Panc1 (cell line): ENCODE measurements around the gene FRMD5. TPM values are rescaled to one million over a fixed set of nuclear protein-coding genes. Genes with fewer than 3 reads are reported as not detected.

Experiments
- ATAC-seq: fragments of 200-7000 bp; cut with Tn5 transposase; 2 replicates; pipeline ENCODE4 v1.9.1; 2020; ENCODE audit warnings: mild to moderate bottlenecking, moderate library complexity
- BruUV-seq: library from RNA; stranded (reverse); fragments of 400-500 nt; replicated peaks from 2 replicates; lab custom pipeline; 2021; lab: Mats Ljungman, UMichigan
- CTCF ChIA-PET: fragments of 300-600 bp; sonication (Branson Sonifier 250); formaldehyde crosslinking; loops from one replicate; lab custom pipeline; 2022; ENCODE audit warnings: antibody characterized with exemption; lab: Charles Lee
- POLR2A ChIA-PET: fragments of 300-600 bp; sonication (Branson Sonifier 250); formaldehyde crosslinking; loops from one replicate; lab custom pipeline; 2022; ENCODE audit warnings: antibody characterized with exemption; lab: Charles Lee
- DNase-seq: peaks from one replicate; pipeline ENCODE4 v3.0.0-alpha.2; 2010; ENCODE audit warnings: low read depth, low spot score
- H3K27ac ChIP-seq: 2 replicates; pipeline ENCODE4 v1.5.1; 2011; ENCODE audit warnings: mild to moderate bottlenecking, low read length, inconsistent platforms
- H3K27me3 ChIP-seq: fragments of 200-500 bp; sonication (Bioruptor generic); 2 replicates; pipeline ENCODE4 v1.6.0; 2014; ENCODE audit warnings: low read length, inconsistent platforms; ENCODE audit not compliant: control insufficient read depth, insufficient read depth
- H3K36me3 ChIP-seq: fragments of 200-500 bp; sonication (Bioruptor generic); 2 replicates; pipeline ENCODE4 v1.5.1; 2014; ENCODE audit warnings: inconsistent platforms, mild to moderate bottlenecking, low read length, moderate library complexity; ENCODE audit not compliant: control insufficient read depth, insufficient read depth
- H3K4me1 ChIP-seq: 2 replicates; pipeline ENCODE4 v1.5.1; 2011; ENCODE audit warnings: inconsistent platforms, mild to moderate bottlenecking, low read length, moderate library complexity; ENCODE audit not compliant: control insufficient read depth, insufficient read depth
- H3K4me3 ChIP-seq, 2 experiments: 2 replicates each; pipeline ENCODE4 v1.5.1; 2011 to 2012; ENCODE audit warnings: low read depth in 2 of 2, low read length in 2 of 2, mild to moderate bottlenecking in 2 of 2, inconsistent platforms in 1 of 2, moderate library complexity in 1 of 2
- H3K9me3 ChIP-seq: fragments of 200-500 bp; sonication (Bioruptor generic); 2 replicates; pipeline ENCODE4 v1.5.1; 2014; ENCODE audit warnings: low read depth, mild to moderate bottlenecking, inconsistent platforms, low read length, moderate library complexity; ENCODE audit not compliant: control insufficient read depth, insufficient read depth
- POLR2AphosphoS5 ChIP-seq: IDR thresholded peaks from 2 replicates; pipeline ENCODE4 v1.6.1; 2012; ENCODE audit warnings: mild to moderate bottlenecking, low read depth, low read length, moderate library complexity
- SIN3A ChIP-seq: IDR thresholded peaks from 2 replicates; pipeline ENCODE4 v1.6.1; 2012; ENCODE audit warnings: low read depth, mild to moderate bottlenecking, low read length, moderate library complexity, borderline replicate concordance; ENCODE audit not compliant: insufficient read depth
- TCF7L2 ChIP-seq: IDR thresholded peaks from 2 replicates; pipeline ENCODE4 v1.6.1; 2011; ENCODE audit warnings: mild to moderate bottlenecking, low read depth, low read length, inconsistent platforms
- in situ Hi-C: cut with HindIII; loops from 2 replicates; pipeline ENCODE4 v1.10.0; 2016; ENCODE audit warnings: low sequenced_read_pairs, low pct_unique_long_range_greater_than_20kb
- intact Hi-C: fragments of 100-400 bp; cut with micrococcal nuclease; formaldehyde crosslinking; loops from one replicate; pipeline ENCODE4 v1.10.0; 2022; ENCODE audit not compliant: unreplicated experiment
- total RNA-seq: library from RNA; stranded (reverse); gene quantifications from one replicate; pipeline ENCODE4 v1.2.1, GENCODE V29; 2021; ENCODE audit not compliant: unreplicated experiment
- TF ChIP-seq, protein P1 (sequence below): fragments of 450-650 bp; IDR thresholded peaks from 2 replicates; pipeline ENCODE4 v1.5.1; 2017; ENCODE audit warnings: mild to moderate bottlenecking
- TF ChIP-seq, protein P2 (sequence below), 2 experiments: IDR thresholded peaks; 2 replicates each; pipeline ENCODE4 v1.6.1; 2011 to 2012; ENCODE audit warnings: low read depth in 2 of 2, control low read depth in 1 of 2, low read length in 1 of 2, mild to moderate bottlenecking in 1 of 2, moderate library complexity in 1 of 2; ENCODE audit not compliant: insufficient read depth in 1 of 2

The FRMD5 gene
- total RNA-seq, 1 experiment from 2014 or later, result 18.3 TPM

DNA sequence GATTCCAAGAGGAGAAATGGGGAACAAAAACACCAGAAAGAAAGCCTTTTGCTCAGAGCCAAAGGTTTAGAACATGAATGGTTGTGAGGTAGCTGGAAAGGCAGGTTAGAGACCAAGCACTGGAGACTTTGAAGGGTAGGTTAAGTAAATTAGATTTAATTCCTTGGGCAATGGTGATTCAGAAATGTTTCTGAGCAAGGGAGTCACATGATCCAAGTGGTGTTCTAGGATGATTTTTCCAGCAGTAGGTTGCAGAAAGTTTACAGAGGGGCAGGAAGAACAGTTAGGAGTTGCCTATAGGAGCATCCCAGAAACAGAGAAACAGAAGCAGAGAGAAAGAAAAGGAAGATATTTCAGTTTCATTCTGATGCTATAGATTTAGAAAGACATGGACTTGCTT is 228.4 kb downstream of the FRMD5 start:
- intact Hi-C loops (no loop called here), in situ Hi-C loops (no loop called here)
- no peak for TF ChIP-seq POLR2AphosphoS5
- TF ChIP-seq, protein P1, sequence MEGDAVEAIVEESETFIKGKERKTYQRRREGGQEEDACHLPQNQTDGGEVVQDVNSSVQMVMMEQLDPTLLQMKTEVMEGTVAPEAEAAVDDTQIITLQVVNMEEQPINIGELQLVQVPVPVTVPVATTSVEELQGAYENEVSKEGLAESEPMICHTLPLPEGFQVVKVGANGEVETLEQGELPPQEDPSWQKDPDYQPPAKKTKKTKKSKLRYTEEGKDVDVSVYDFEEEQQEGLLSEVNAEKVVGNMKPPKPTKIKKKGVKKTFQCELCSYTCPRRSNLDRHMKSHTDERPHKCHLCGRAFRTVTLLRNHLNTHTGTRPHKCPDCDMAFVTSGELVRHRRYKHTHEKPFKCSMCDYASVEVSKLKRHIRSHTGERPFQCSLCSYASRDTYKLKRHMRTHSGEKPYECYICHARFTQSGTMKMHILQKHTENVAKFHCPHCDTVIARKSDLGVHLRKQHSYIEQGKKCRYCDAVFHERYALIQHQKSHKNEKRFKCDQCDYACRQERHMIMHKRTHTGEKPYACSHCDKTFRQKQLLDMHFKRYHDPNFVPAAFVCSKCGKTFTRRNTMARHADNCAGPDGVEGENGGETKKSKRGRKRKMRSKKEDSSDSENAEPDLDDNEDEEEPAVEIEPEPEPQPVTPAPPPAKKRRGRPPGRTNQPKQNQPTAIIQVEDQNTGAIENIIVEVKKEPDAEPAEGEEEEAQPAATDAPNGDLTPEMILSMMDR, result no peak
- TF ChIP-seq SIN3A, result no peak
- TF ChIP-seq TCF7L2, result no peak
- TF ChIP-seq, protein P2, sequence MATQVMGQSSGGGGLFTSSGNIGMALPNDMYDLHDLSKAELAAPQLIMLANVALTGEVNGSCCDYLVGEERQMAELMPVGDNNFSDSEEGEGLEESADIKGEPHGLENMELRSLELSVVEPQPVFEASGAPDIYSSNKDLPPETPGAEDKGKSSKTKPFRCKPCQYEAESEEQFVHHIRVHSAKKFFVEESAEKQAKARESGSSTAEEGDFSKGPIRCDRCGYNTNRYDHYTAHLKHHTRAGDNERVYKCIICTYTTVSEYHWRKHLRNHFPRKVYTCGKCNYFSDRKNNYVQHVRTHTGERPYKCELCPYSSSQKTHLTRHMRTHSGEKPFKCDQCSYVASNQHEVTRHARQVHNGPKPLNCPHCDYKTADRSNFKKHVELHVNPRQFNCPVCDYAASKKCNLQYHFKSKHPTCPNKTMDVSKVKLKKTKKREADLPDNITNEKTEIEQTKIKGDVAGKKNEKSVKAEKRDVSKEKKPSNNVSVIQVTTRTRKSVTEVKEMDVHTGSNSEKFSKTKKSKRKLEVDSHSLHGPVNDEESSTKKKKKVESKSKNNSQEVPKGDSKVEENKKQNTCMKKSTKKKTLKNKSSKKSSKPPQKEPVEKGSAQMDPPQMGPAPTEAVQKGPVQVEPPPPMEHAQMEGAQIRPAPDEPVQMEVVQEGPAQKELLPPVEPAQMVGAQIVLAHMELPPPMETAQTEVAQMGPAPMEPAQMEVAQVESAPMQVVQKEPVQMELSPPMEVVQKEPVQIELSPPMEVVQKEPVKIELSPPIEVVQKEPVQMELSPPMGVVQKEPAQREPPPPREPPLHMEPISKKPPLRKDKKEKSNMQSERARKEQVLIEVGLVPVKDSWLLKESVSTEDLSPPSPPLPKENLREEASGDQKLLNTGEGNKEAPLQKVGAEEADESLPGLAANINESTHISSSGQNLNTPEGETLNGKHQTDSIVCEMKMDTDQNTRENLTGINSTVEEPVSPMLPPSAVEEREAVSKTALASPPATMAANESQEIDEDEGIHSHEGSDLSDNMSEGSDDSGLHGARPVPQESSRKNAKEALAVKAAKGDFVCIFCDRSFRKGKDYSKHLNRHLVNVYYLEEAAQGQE (IDR thresholded peaks at IDR 0.05; ENCODE audit: insufficient read depth in 1 of 2, low read depth in 2 of 2, low read length in 1 of 2), result no peak
- Histone ChIP-seq H3K4me3 (no peak overlapping the region), H3K9me3 (no peaks in the 10 kb centered on the region), H3K4me1 (no peaks in the 10 kb centered on the region), H3K36me3 (no peaks in the 10 kb centered on the region), H3K27me3 (no peaks in the 10 kb centered on the region), H3K27ac (no peak overlapping the region)
- no TSS peak for BruUV-seq
- DNase-seq (no peak), ATAC-seq (no peak)
- ChIA-PET CTCF (no interaction called here), POLR2A (no interaction called here)

DNA sequence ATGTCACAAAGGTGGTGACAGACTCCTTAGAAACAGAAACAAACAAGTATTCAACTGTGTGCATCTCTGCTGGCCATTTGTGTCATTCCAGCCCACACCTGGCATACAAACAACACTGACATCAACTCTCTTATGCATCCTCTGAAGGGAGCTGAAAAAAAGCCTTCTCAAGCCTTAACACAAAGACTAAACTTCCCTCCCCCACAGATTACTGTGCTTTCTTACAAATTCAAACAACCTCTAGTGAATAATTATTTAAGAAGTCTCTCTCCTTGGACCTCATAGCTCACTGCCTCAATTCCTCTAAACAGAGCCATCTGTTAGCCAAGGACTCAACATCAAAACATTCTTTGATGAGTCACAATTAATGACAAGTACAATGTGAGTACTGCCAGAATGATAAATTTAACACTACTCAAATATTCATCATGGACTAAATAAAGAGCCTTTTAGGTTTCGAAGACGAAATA is 236.2 kb downstream of the FRMD5 start:
- no peaks in the 10 kb centered on the region for H3K36me3 ChIP-seq
- no peaks in the 10 kb centered on the region for H3K9me3 ChIP-seq
- TF ChIP-seq, protein P1, result no peak
- no peak for TF ChIP-seq SIN3A
- TF ChIP-seq, protein P2 (IDR thresholded peaks at IDR 0.05; ENCODE audit: insufficient read depth in 1 of 2, low read depth in 2 of 2, low read length in 1 of 2), result no peak
- no peak for TF ChIP-seq TCF7L2
- ATAC-seq, result no peak
- intact Hi-C loops, result no loop called here
- no peak overlapping the region for H3K27ac ChIP-seq
- no peak overlapping the region for H3K4me3 ChIP-seq
- BruUV-seq, result no TSS peak
- in situ Hi-C loops, result no loop called here
- H3K4me1 ChIP-seq, result no peaks in the 10 kb centered on the region
- ChIA-PET POLR2A (no interaction called here), CTCF (no interaction called here)
- no peaks in the 10 kb centered on the region for H3K27me3 ChIP-seq
- DNase-seq, result no peak
